ENCODE measurements around the gene SLC35F1.

Gene SLC35F1

GRCh38 chr6:118320652-118321051, 413.6 kb downstream of the SLC35F1 start:
- no peak overlapping the region for H3K27ac ChIP-seq (ENCODE audit: extremely low read depth, low read depth, low read length)
- H3K9me3 ChIP-seq (ENCODE audit: control insufficient read depth, insufficient read depth, low read depth, low read length), result no peaks in the 10 kb centered on the region
- H3K4me3 ChIP-seq (ENCODE audit: low read depth, low read length), result no peak overlapping the region
- TF ChIP-seq BCL11B (tag by site-specific recombination; IDR thresholded peaks at IDR 0.05; ENCODE audit: low read depth) (no peak), SP7 (tag by site-specific recombination; IDR thresholded peaks at IDR 0.05) (no peak), ZSCAN5A (tag by site-specific recombination; IDR thresholded peaks at IDR 0.05) (no peak), ZNF785 (tag by site-specific recombination; IDR thresholded peaks at IDR 0.05) (no peak), PRDM6 (tag by site-specific recombination; IDR thresholded peaks at IDR 0.05) (0 out of 2 replicates have a peak, but pooled peaks have one; percentile 25)
- ChIA-PET POLR2A (no interaction called here), CTCF (interaction anchor here (0.9 to 3.0 kb wide), 3 partner anchors 17 to 37 kb away, joined by 3 to 7 read pairs (median 4); no protein-coding TSS in a partner anchor)
- H3K4me1 ChIP-seq (ENCODE audit: control insufficient read depth, insufficient read depth, low read length), result peaks cover 10% of the 10 kb centered on the region; the same call in 1 of the 2 replicates
- H3K36me3 ChIP-seq (ENCODE audit: control insufficient read depth in 2 of 2, insufficient read depth in 1 of 2, low read length in 2 of 2), result no peaks in the 10 kb centered on the region

GRCh38 chr6:118324116-118324515, 417.1 kb downstream of the SLC35F1 start:
- Histone ChIP-seq H3K4me3 (ENCODE audit: low read depth, low read length) (no peak overlapping the region), H3K4me1 (ENCODE audit: control insufficient read depth, insufficient read depth, low read length) (no peaks in the 10 kb centered on the region), H3K9me3 (ENCODE audit: control insufficient read depth, insufficient read depth, low read depth, low read length) (no peaks in the 10 kb centered on the region), H3K36me3 (ENCODE audit: control insufficient read depth in 2 of 2, insufficient read depth in 1 of 2, low read length in 2 of 2) (no peaks in the 10 kb centered on the region), H3K27ac (ENCODE audit: extremely low read depth, low read depth, low read length) (no peak overlapping the region)
- ChIA-PET POLR2A (no interaction called here), CTCF (no interaction called here)
- TF ChIP-seq PRDM1 (tag by site-specific recombination; IDR thresholded peaks at IDR 0.05) (no peak), ZNF76 (tag by site-specific recombination; IDR thresholded peaks at IDR 0.05; ENCODE audit: borderline replicate concordance, low read depth) (no peak), TCF7L2 (IDR thresholded peaks at IDR 0.05; ENCODE audit: borderline replicate concordance, low read depth, low read length) (no peak), ZNF214 (tag by site-specific recombination; IDR thresholded peaks at IDR 0.05; ENCODE audit: borderline replicate concordance) (no peak), ZNF473 (tag by site-specific recombination; IDR thresholded peaks at IDR 0.05) (no peak), REST (tag by site-specific recombination; IDR thresholded peaks at IDR 0.05) (no peak), ZSCAN16 (tag by site-specific recombination; IDR thresholded peaks at IDR 0.05) (no peak), ZFP37 (tag by site-specific recombination; IDR thresholded peaks at IDR 0.05) (no peak), ZNF133 (tag by site-specific recombination; IDR thresholded peaks at IDR 0.05) (no peak), SP2 (tag by site-specific recombination; IDR thresholded peaks at IDR 0.05) (no peak), PRDM6 (tag by site-specific recombination; IDR thresholded peaks at IDR 0.05) (no peak), ZBTB10 (tag by site-specific recombination; IDR thresholded peaks at IDR 0.05) (no peak), ZNF449 (tag by site-specific recombination; IDR thresholded peaks at IDR 0.05) (no peak), ZFP41 (tag by site-specific recombination; IDR thresholded peaks at IDR 0.05; ENCODE audit: borderline replicate concordance) (no peak), GFI1B (tag by site-specific recombination; IDR thresholded peaks at IDR 0.05) (no peak), ELK4 (IDR thresholded peaks at IDR 0.05; ENCODE audit: borderline replicate concordance, low read depth, low read length) (no peak), ZNF596 (tag by site-specific recombination; IDR thresholded peaks at IDR 0.05) (no peak)
